ENCODE data around the gene RHOG.

The RHOG gene

GRCh38 chr11:3832816-3833215, 7.9 kb downstream of the RHOG start:
- DNase-seq, result no peak
- Histone ChIP-seq H3K4me3 (no peak overlapping the region), H3K36me3 (peaks cover 2 to 44% (median 20%) of the 10 kb centered on the region in 3 donors), H3K27me3 (no peaks in the 10 kb centered on the region), H3K9me3 (no peaks in the 10 kb centered on the region), H3K27ac (no peak overlapping the region), H3K4me1 (peaks cover 0 to 34% (median 4%) of the 10 kb centered on the region in 4 donors)
- no peak for TF ChIP-seq CTCF (IDR thresholded peaks at IDR 0.05)
- intact Hi-C loops (cut with DNase I; ENCODE audit: low total_unique reads), result no loop called here

GRCh38 chr11:3831378-3832239, 9.2 kb downstream of the RHOG start:
- H3K4me3 ChIP-seq, result no peak overlapping the region
- H3K27me3 ChIP-seq, result no peaks in the 10 kb centered on the region
- H3K9me3 ChIP-seq, result no peaks in the 10 kb centered on the region
- peaks cover 0 to 24% (median 0%) of the 10 kb centered on the region in 4 donors for H3K4me1 ChIP-seq
- intact Hi-C loops (cut with DNase I; ENCODE audit: low total_unique reads), result no loop called here
- H3K27ac ChIP-seq, result no peak overlapping the region
- no peak for DNase-seq
- no peak for TF ChIP-seq CTCF (IDR thresholded peaks at IDR 0.05)
- peaks cover 14 to 56% (median 32%) of the 10 kb centered on the region in 3 donors for H3K36me3 ChIP-seq

GRCh38 chr11:3830730-3831129, 10.0 kb downstream of the RHOG start:
- intact Hi-C loops (cut with DNase I; ENCODE audit: low total_unique reads), result no loop called here
- H3K4me3 ChIP-seq, result no peak overlapping the region
- no peak for TF ChIP-seq CTCF (IDR thresholded peaks at IDR 0.05)
- no peak for DNase-seq
- H3K27me3 ChIP-seq, result no peaks in the 10 kb centered on the region
- H3K9me3 ChIP-seq, result no peaks in the 10 kb centered on the region
- peaks cover 0 to 15% (median 0%) of the 10 kb centered on the region in 4 donors for H3K4me1 ChIP-seq
- H3K36me3 ChIP-seq, result peaks cover 14 to 64% (median 33%) of the 10 kb centered on the region in 3 donors
- H3K27ac ChIP-seq, result no peak overlapping the region

GRCh38 chr11:3830088-3830487, 10.7 kb downstream of the RHOG start:
- Histone ChIP-seq H3K9me3 (no peaks in the 10 kb centered on the region), H3K4me1 (peaks cover 0 to 13% (median 0%) of the 10 kb centered on the region in 4 donors), H3K27me3 (no peaks in the 10 kb centered on the region), H3K36me3 (peaks cover 14 to 67% (median 33%) of the 10 kb centered on the region in 3 donors), H3K27ac (no peak overlapping the region), H3K4me3 (no peak overlapping the region)
- intact Hi-C loops (cut with DNase I; ENCODE audit: low total_unique reads), result no loop called here
- TF ChIP-seq CTCF (IDR thresholded peaks at IDR 0.05), result no peak
- no peak for DNase-seq

- no peak for TF ChIP-seq CTCF (IDR thresholded peaks at IDR 0.05)
- no peaks in the 10 kb centered on the region for H3K9me3 ChIP-seq
- DNase-seq, result no peak
- intact Hi-C loops (cut with DNase I; ENCODE audit: low total_unique reads), result no loop called here
- H3K36me3 ChIP-seq, result peaks cover 14 to 70% (median 33%) of the 10 kb centered on the region in 3 donors
- H3K4me1 ChIP-seq, result peaks cover 0 to under 1% (median 0%) of the 10 kb centered on the region in 4 donors
- no peak overlapping the region for H3K4me3 ChIP-seq
- no peaks in the 10 kb centered on the region for H3K27me3 ChIP-seq
- no peak overlapping the region for H3K27ac ChIP-seq
These were observed 13.1 kb downstream of the RHOG start for GRCh38 chr11:3827434-3828186.

Data from tibial artery (tissue), 4 donors.